DMS153 treated with DMSO at 0.1 percent for 48 hours (cell line): ENCODE results near the gene VWA5B1.

Source experiments
- DNase-seq: peaks from one replicate; lab custom pipeline; 2025; ENCODE audit not compliant: unreplicated experiment; lab: John Stamatoyannopoulos, UW

Gene VWA5B1

GRCh38 chr1:20345419-20345818 lies 54.7 kb downstream of the VWA5B1 start:
- no peak for DNase-seq

GRCh38 chr1:20346433-20346832 lies 55.8 kb downstream of the VWA5B1 start:
- DNase-seq: no peak

GRCh38 chr1:20347699-20348098 lies 57.0 kb downstream of the VWA5B1 start:
- no peak for DNase-seq

GRCh38 chr1:20348326-20348915 lies 57.7 kb downstream of the VWA5B1 start:
- DNase-seq: no peak

- DNase-seq: no peak
Measured at GRCh38 chr1:20349561-20349960, 58.9 kb downstream of the VWA5B1 start.

GRCh38 chr1:20349971-20350370 lies 59.3 kb downstream of the VWA5B1 start:
- DNase-seq: no peak

- no peak for DNase-seq
Measured at GRCh38 chr1:20350421-20350820, 59.7 kb downstream of the VWA5B1 start.

- DNase-seq: no peak
Measured at GRCh38 chr1:20351911-20352701, 61.4 kb downstream of the VWA5B1 start.

- DNase-seq: no peak
Measured at GRCh38 chr1:20353836-20354235, 63.2 kb downstream of the VWA5B1 start.

- DNase-seq: no peak
Measured at GRCh38 chr1:20354610-20355009, 63.9 kb downstream of the VWA5B1 start.

GRCh38 chr1:20355101-20355827 lies 64.6 kb downstream of the VWA5B1 start:
- no peak for DNase-seq

- DNase-seq: no peak
Measured at GRCh38 chr1:20355828-20356735, 65.4 kb downstream of the VWA5B1 start.

GRCh38 chr1:20356850-20357459 lies 66.3 kb downstream of the VWA5B1 start:
- no peak for DNase-seq

- no peak for DNase-seq
Measured at GRCh38 chr1:20357796-20358195, 67.1 kb downstream of the VWA5B1 start.

GRCh38 chr1:20358761-20359263 lies 68.1 kb downstream of the VWA5B1 start:
- DNase-seq: peak; percentile 51

GRCh38 chr1:20359451-20360330 lies 69.0 kb downstream of the VWA5B1 start:
- no peak for DNase-seq

- DNase-seq: no peak
Measured at GRCh38 chr1:20361401-20361800, 70.7 kb downstream of the VWA5B1 start.

GRCh38 chr1:20361805-20362381 lies 71.2 kb downstream of the VWA5B1 start:
- peak; percentile 69 for DNase-seq

GRCh38 chr1:20362856-20363255 lies 72.2 kb downstream of the VWA5B1 start:
- no peak for DNase-seq
